SK-N-SH (cell line): ENCODE data around the gene LPP. TPM values are rescaled to one million over a fixed set of nuclear protein-coding genes. Genes with fewer than 3 reads are reported as not detected.

ENCODE experiments used
- CTCF ChIA-PET: fragments of 300-600, 350-600 bp; formaldehyde crosslinking; extraction: SDS; loops from one replicate; lab custom pipeline; 2021; lab: Yijun Ruan, JAX
- POLR2A ChIA-PET: fragments of 350-600 bp; sonication (Branson Sonifier 250); formaldehyde crosslinking; extraction: SDS; loops from one replicate; lab custom pipeline; 2020; ENCODE audit warnings: antibody characterized with exemption, inconsistent platforms; lab: Yijun Ruan, JAX
- DNase-seq: peaks from one replicate; pipeline ENCODE4 v3.0.0; 2012
- H2AFZ ChIP-seq: fragments of 200-600 bp; sonication (generic); 2 replicates; pipeline ENCODE4 v1.8.1; 2016; ENCODE audit warnings: antibody characterized with exemption, mild to moderate bottlenecking, low read depth
- H3F3A ChIP-seq: fragments of 200-600 bp; sonication (generic); replicated peaks from 2 replicates; pipeline ENCODE3; 2016; ENCODE audit warnings: antibody characterized with exemption, mild to moderate bottlenecking; ENCODE audit not compliant: insufficient read depth
- H3K27ac ChIP-seq, 2 experiments: fragments of 200-500 bp in 1 of 2; fragments of 200-600 bp in 1 of 2; sonication (Bioruptor generic) in 1 of 2; sonication (generic), shearing (Covaris generic) in 1 of 2; 2 replicates each; pipeline versions ENCODE4 v1.5.1 to v1.6.1; 2014 to 2016; ENCODE audit warnings: low read depth in 2 of 2, inconsistent platforms in 1 of 2, low read length in 1 of 2, mild to moderate bottlenecking in 1 of 2, mixed read lengths in 1 of 2
- H3K27me3 ChIP-seq: fragments of 200-600 bp; sonication (generic), shearing (Covaris generic); 2 replicates; pipeline ENCODE4 v1.6.1; 2016; ENCODE audit warnings: mixed run types; ENCODE audit not compliant: insufficient read depth
- H3K36me3 ChIP-seq, 2 experiments: fragments of 200-500 bp in 1 of 2; fragments of 200-600 bp in 1 of 2; sonication (Bioruptor generic) in 1 of 2; sonication (generic) in 1 of 2; replicated peaks in 1 of 2; 2 replicates each; pipeline versions ENCODE3 to v1.5.1; 2014 to 2016; ENCODE audit warnings: low read length in 1 of 2, mild to moderate bottlenecking in 1 of 2; ENCODE audit not compliant: insufficient read depth in 2 of 2, control insufficient read depth in 1 of 2
- H3K4me1 ChIP-seq, 2 experiments: fragments of 200-500 bp in 1 of 2; fragments of 200-600 bp in 1 of 2; sonication (Bioruptor generic) in 1 of 2; sonication (generic), shearing (Covaris generic) in 1 of 2; 2 replicates each; pipeline versions ENCODE4 v1.5.1 to v1.6.1; 2014 to 2016; ENCODE audit warnings: low read depth in 1 of 2, low read length in 1 of 2, mixed run types in 1 of 2; ENCODE audit not compliant: insufficient read depth in 2 of 2, control insufficient read depth in 1 of 2
- H3K4me2 ChIP-seq: fragments of 200-600 bp; sonication (generic), shearing (Covaris generic); 2 replicates; pipeline ENCODE4 v1.6.1; 2017; ENCODE audit warnings: mixed run types
- H3K4me3 ChIP-seq, 2 experiments: fragments of 200-500 bp in 1 of 2; fragments of 200-600 bp in 1 of 2; sonication (Bioruptor generic) in 1 of 2; sonication (generic), shearing (Covaris generic) in 1 of 2; 2 replicates each; pipeline versions ENCODE4 v1.5.1 to v1.8.1; 2014 to 2016; ENCODE audit warnings: low read depth in 2 of 2, inconsistent platforms in 1 of 2, low read length in 1 of 2, mild to moderate bottlenecking in 1 of 2, mixed read lengths in 1 of 2, moderate library complexity in 1 of 2
- H3K79me2 ChIP-seq: fragments of 200-600 bp; sonication (generic); 2 replicates; pipeline ENCODE4 v1.8.1; 2017; ENCODE audit warnings: mild to moderate bottlenecking; ENCODE audit not compliant: insufficient read depth
- H3K9ac ChIP-seq: fragments of 200-600 bp; sonication (generic); 2 replicates; pipeline ENCODE4 v1.6.1; 2017; ENCODE audit warnings: mixed run types
- H3K9me2 ChIP-seq: fragments of 200-600 bp; sonication (generic); 2 replicates; pipeline ENCODE4 v1.6.1; 2017; ENCODE audit warnings: mixed run types
- H3K9me3 ChIP-seq: fragments of 200-600 bp; sonication (generic); 2 replicates; pipeline ENCODE4 v1.6.1; 2017; ENCODE audit warnings: mixed run types, mild to moderate bottlenecking, moderate library complexity
- H4K20me1 ChIP-seq: fragments of 200-600 bp; sonication (generic); 2 replicates; pipeline ENCODE4 v1.6.1; 2017; ENCODE audit warnings: mild to moderate bottlenecking, mixed run types; ENCODE audit not compliant: insufficient read depth
- EP300 ChIP-seq, 2 experiments: IDR thresholded peaks; 2 replicates each; pipeline versions ENCODE4 v1.4.0 to v1.6.1; 2012; ENCODE audit warnings: borderline replicate concordance in 1 of 2, low read depth in 1 of 2, low read length in 1 of 2
- EZH2phosphoT487 ChIP-seq: fragments of 200-600 bp; sonication (generic); IDR thresholded peaks from 2 replicates; pipeline ENCODE4 v1.6.1; 2017; ENCODE audit warnings: low read depth, mixed run types, mild to moderate bottlenecking, antibody characterized with exemption, moderate library complexity, borderline replicate concordance
- FOXJ3 ChIP-seq: sonication (generic); formaldehyde crosslinking; IDR thresholded peaks from 2 replicates; pipeline ENCODE4 v1.5.1; 2020; ENCODE audit warnings: mild to moderate bottlenecking, missing genetic modification reagents
- FOXM1 ChIP-seq: IDR thresholded peaks from 2 replicates; pipeline ENCODE4 v1.4.0; 2012; ENCODE audit warnings: low read depth, mild to moderate bottlenecking
- GATA2 ChIP-seq: sonication (generic); formaldehyde crosslinking; IDR thresholded peaks from 2 replicates; pipeline ENCODE4 v1.5.0; 2020; ENCODE audit warnings: mild to moderate bottlenecking, missing genetic modification reagents
- JUND ChIP-seq: IDR thresholded peaks from 2 replicates; pipeline ENCODE4 v1.4.0; 2012
- MAX ChIP-seq: IDR thresholded peaks from 2 replicates; pipeline ENCODE4 v1.4.0; 2012; ENCODE audit warnings: low read depth
- MEF2A ChIP-seq: IDR thresholded peaks from 2 replicates; pipeline ENCODE4 v1.4.0; 2012; ENCODE audit warnings: low read depth, borderline replicate concordance
- NFIC ChIP-seq: IDR thresholded peaks from 2 replicates; pipeline ENCODE4 v1.4.0; 2012; ENCODE audit warnings: borderline replicate concordance
- NRF1 ChIP-seq: IDR thresholded peaks from 2 replicates; pipeline ENCODE4 v1.6.1; 2012; ENCODE audit warnings: low read depth, mild to moderate bottlenecking, low read length
- PBX3 ChIP-seq: IDR thresholded peaks from 2 replicates; pipeline ENCODE4; 2012
- REST ChIP-seq: IDR thresholded peaks from 2 replicates; pipeline ENCODE4 v1.6.1; 2012; ENCODE audit warnings: mild to moderate bottlenecking, low read depth, low read length, moderate library complexity
- RFX5 ChIP-seq: IDR thresholded peaks from 2 replicates; pipeline ENCODE4 v1.6.1; 2012; ENCODE audit warnings: mild to moderate bottlenecking, improper control_type of control experiment, low read length
- SIN3A ChIP-seq: IDR thresholded peaks from 2 replicates; pipeline ENCODE4 v1.6.1; 2012; ENCODE audit warnings: low read depth, mild to moderate bottlenecking, low read length, moderate library complexity, borderline replicate concordance
- SMC3 ChIP-seq: IDR thresholded peaks from 2 replicates; pipeline ENCODE4 v1.6.1; 2012; ENCODE audit warnings: low read depth, low read length, improper control_type of control experiment
- TCF12 ChIP-seq: IDR thresholded peaks from 2 replicates; pipeline ENCODE4 v1.4.0; 2012
- USF2 ChIP-seq: fragments of 150-350 bp; IDR thresholded peaks from 2 replicates; pipeline ENCODE4 v1.6.1; 2017; ENCODE audit warnings: antibody characterized with exemption, low read length, low read depth, borderline replicate concordance
- WGBS: methylation state at CpG from one replicate; pipeline ENCODE4 v1.1.6; 2017; ENCODE audit warnings: low lambda C conversion rate; 5-methylcytosine and 5-hydroxymethylcytosine counted together
- polyA plus RNA-seq, 3 experiments: library from polyadenylated mRNA; depleted of rRNA; stranded (reverse); fragments of >200 nt; gene quantifications; 2 replicates each; pipeline ENCODE4 v1.2.3, GENCODE V29; 2012
- TF ChIP-seq, protein P1 (sequence below): fragments of 150-350 bp; IDR thresholded peaks from 2 replicates; pipeline ENCODE4 v1.6.1; 2016; ENCODE audit warnings: mild to moderate bottlenecking, low read depth, low read length
- TF ChIP-seq, protein P2 (sequence below): IDR thresholded peaks from 2 replicates; pipeline ENCODE4 v1.4.0; 2012; ENCODE audit warnings: low read depth, borderline replicate concordance

Gene LPP
- polyA plus RNA-seq, 1 of the 3 experiments (the other 2 are of a cell fraction): 6.6 TPM

- TF ChIP-seq FOXM1 (no peak), REST (no peak)
- TF ChIP-seq, protein P1, sequence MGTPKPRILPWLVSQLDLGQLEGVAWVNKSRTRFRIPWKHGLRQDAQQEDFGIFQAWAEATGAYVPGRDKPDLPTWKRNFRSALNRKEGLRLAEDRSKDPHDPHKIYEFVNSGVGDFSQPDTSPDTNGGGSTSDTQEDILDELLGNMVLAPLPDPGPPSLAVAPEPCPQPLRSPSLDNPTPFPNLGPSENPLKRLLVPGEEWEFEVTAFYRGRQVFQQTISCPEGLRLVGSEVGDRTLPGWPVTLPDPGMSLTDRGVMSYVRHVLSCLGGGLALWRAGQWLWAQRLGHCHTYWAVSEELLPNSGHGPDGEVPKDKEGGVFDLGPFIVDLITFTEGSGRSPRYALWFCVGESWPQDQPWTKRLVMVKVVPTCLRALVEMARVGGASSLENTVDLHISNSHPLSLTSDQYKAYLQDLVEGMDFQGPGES: no peak
These were observed 668.0 kb downstream of the LPP start (continued) for GRCh38 chr3:188822004-188822403.

GRCh38 chr3:188822411-188822810, 668.5 kb downstream of the LPP start:
- ChIA-PET CTCF (no interaction called here), POLR2A (no interaction called here)
- WGBS: 60% methylated on average over 2 of the region's 2 CpGs
- H2AFZ ChIP-seq: no peak overlapping the region
- H3K27me3 ChIP-seq: no peaks in the 10 kb centered on the region
- DNase-seq: no peak
- no peaks in the 10 kb centered on the region for H3F3A ChIP-seq
- no peak overlapping the region for H3K4me2 ChIP-seq
- H3K4me1 ChIP-seq: peaks cover 0 to 15% of the 10 kb centered on the region in 2 experiments; a peak in 2 of 4 replicates
- H4K20me1 ChIP-seq: no peaks in the 10 kb centered on the region
- no peaks in the 10 kb centered on the region for H3K9me3 ChIP-seq
- no peak overlapping the region for H3K4me3 ChIP-seq
- no peaks in the 10 kb centered on the region for H3K36me3 ChIP-seq
- no peak overlapping the region for H3K9ac ChIP-seq
- H3K79me2 ChIP-seq: no peaks in the 10 kb centered on the region; the same call in none of the 2 replicates
- no peak overlapping the region for H3K27ac ChIP-seq
- no peaks in the 10 kb centered on the region for H3K9me2 ChIP-seq
- no peak for TF ChIP-seq RFX5
- no peak for TF ChIP-seq MEF2A
- TF ChIP-seq NRF1: no peak
- TF ChIP-seq, protein P2, sequence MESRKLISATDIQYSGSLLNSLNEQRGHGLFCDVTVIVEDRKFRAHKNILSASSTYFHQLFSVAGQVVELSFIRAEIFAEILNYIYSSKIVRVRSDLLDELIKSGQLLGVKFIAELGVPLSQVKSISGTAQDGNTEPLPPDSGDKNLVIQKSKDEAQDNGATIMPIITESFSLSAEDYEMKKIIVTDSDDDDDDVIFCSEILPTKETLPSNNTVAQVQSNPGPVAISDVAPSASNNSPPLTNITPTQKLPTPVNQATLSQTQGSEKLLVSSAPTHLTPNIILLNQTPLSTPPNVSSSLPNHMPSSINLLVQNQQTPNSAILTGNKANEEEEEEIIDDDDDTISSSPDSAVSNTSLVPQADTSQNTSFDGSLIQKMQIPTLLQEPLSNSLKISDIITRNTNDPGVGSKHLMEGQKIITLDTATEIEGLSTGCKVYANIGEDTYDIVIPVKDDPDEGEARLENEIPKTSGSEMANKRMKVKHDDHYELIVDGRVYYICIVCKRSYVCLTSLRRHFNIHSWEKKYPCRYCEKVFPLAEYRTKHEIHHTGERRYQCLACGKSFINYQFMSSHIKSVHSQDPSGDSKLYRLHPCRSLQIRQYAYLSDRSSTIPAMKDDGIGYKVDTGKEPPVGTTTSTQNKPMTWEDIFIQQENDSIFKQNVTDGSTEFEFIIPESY: no peak
- no peak for TF ChIP-seq REST
- no peak for TF ChIP-seq EP300 (IDR thresholded peaks at IDR 0.05; ENCODE audit: borderline replicate concordance in 1 of 2, low read depth in 1 of 2, low read length in 1 of 2)
- TF ChIP-seq EZH2phosphoT487: no peak
- TF ChIP-seq JUND: no peak
- TF ChIP-seq MAX: no peak
- no peak for TF ChIP-seq GATA2 (CRISPR knock-in tag)
- no peak for TF ChIP-seq NFIC
- no peak for TF ChIP-seq PBX3
- TF ChIP-seq USF2: no peak
- TF ChIP-seq FOXJ3 (CRISPR knock-in tag): no peak
- no peak for TF ChIP-seq TCF12
- TF ChIP-seq SMC3: no peak
- TF ChIP-seq SIN3A: no peak
